Right lobe of liver (tissue), 4 donors: Measurements from ENCODE around the gene DEPDC5.

Experiments used
- POLR2A ChIP-seq: fragments of 450-650 bp; IDR thresholded peaks from one replicate; pipeline ENCODE4 v1.6.1; 2017; ENCODE audit warnings: antibody characterized with exemption, mild to moderate bottlenecking
- TF ChIP-seq, protein P1 (sequence below), 4 donors: fragments of 200-600 bp in 3 of 4; fragments of 450-650 bp in 1 of 4; IDR thresholded peaks; one replicate each; pipeline versions ENCODE4 v1.5.1 to v1.8.0; 2016 to 2022; ENCODE audit warnings: antibody characterized with exemption in 4 of 4, mild to moderate bottlenecking in 2 of 4
- donor health status: DM: no; HTN: no; CAD: no.
- donor health status: DM: no; HTN: no; CAD: no.
- donor health status: DM: no; HTN: yes; CAD: no.

DNA sequence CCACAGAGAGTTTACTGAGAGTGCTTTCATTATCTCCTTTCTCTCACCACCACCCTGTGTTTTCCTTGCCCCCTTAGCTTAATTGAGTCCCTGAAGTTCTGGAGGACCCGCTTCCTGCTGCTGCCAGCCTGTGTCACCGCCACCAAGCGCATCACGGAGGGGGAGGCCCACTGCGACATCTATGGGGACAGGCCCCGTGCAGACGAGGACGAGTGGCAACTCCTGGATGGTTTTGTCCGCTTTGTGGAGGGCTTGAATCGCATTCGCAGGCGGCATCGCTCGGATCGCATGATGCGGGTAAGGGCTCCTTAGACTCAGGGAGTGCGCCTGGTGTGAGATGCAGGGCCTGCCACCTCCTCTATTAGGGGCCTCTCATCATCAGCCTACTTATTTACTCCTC is 91.1 kb downstream of the DEPDC5 start:
- TF ChIP-seq, protein P1, sequence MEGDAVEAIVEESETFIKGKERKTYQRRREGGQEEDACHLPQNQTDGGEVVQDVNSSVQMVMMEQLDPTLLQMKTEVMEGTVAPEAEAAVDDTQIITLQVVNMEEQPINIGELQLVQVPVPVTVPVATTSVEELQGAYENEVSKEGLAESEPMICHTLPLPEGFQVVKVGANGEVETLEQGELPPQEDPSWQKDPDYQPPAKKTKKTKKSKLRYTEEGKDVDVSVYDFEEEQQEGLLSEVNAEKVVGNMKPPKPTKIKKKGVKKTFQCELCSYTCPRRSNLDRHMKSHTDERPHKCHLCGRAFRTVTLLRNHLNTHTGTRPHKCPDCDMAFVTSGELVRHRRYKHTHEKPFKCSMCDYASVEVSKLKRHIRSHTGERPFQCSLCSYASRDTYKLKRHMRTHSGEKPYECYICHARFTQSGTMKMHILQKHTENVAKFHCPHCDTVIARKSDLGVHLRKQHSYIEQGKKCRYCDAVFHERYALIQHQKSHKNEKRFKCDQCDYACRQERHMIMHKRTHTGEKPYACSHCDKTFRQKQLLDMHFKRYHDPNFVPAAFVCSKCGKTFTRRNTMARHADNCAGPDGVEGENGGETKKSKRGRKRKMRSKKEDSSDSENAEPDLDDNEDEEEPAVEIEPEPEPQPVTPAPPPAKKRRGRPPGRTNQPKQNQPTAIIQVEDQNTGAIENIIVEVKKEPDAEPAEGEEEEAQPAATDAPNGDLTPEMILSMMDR (IDR thresholded peaks at IDR 0.05) = no peak
- TF ChIP-seq POLR2A = no peak
